ENCODE measurements around the gene MRGPRE.

MRGPRE gene

DNA sequence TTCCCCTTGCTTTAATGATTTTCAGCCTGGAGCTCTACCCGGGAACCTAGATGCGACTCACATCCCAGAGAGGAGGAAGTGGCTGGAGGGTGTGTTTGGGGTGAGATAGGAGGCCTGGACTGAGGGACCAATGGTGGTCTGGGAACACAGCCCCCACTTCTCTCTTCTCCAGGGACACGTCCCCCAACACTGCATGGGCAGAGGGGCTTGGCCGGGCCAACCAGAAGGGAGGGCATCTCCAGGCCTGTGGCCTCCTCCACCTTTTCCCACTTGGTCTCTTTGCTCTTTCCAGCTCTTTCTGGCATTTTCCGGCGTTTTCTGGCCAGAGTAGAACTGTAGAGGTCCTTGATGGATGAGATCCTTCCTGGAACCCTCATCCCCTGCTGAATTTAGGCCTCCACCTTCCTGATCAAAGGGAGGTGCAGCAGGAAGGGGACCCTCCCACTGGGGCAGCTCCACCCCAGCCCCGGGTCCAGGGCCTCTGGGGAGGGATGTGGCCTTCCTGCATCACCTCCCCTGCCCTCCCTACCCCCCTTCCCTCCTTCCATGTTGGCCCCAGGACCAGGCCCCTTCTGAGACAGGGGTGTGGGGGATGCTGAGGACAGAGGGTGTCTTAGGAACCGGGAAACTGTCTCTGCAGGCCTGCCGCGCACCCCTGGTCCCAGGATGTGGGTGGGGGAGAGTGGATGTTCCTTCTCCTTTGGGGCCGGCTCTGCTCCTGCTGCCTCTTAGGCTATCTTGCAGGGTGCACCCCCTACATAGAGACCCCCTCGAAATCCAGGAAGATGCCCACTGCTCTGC, 38.0 kb downstream of the MRGPRE start:
- H3K27me3 ChIP-seq (ENCODE audit: insufficient read depth, poor library complexity, severe bottlenecking) = peaks cover 2% of the 10 kb centered on the region
- no peak for TF ChIP-seq SPI1 (IDR thresholded peaks at IDR 0.05; ENCODE audit: borderline replicate concordance, low read depth)
- TF ChIP-seq POLR2AphosphoS5 (IDR thresholded peaks at IDR 0.05; ENCODE audit: low read depth) = no peak
- TF ChIP-seq, protein P1, sequence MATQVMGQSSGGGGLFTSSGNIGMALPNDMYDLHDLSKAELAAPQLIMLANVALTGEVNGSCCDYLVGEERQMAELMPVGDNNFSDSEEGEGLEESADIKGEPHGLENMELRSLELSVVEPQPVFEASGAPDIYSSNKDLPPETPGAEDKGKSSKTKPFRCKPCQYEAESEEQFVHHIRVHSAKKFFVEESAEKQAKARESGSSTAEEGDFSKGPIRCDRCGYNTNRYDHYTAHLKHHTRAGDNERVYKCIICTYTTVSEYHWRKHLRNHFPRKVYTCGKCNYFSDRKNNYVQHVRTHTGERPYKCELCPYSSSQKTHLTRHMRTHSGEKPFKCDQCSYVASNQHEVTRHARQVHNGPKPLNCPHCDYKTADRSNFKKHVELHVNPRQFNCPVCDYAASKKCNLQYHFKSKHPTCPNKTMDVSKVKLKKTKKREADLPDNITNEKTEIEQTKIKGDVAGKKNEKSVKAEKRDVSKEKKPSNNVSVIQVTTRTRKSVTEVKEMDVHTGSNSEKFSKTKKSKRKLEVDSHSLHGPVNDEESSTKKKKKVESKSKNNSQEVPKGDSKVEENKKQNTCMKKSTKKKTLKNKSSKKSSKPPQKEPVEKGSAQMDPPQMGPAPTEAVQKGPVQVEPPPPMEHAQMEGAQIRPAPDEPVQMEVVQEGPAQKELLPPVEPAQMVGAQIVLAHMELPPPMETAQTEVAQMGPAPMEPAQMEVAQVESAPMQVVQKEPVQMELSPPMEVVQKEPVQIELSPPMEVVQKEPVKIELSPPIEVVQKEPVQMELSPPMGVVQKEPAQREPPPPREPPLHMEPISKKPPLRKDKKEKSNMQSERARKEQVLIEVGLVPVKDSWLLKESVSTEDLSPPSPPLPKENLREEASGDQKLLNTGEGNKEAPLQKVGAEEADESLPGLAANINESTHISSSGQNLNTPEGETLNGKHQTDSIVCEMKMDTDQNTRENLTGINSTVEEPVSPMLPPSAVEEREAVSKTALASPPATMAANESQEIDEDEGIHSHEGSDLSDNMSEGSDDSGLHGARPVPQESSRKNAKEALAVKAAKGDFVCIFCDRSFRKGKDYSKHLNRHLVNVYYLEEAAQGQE (IDR thresholded peaks at IDR 0.05; ENCODE audit: insufficient replicate concordance, low read depth) = no peak
- TF ChIP-seq, protein P2, sequence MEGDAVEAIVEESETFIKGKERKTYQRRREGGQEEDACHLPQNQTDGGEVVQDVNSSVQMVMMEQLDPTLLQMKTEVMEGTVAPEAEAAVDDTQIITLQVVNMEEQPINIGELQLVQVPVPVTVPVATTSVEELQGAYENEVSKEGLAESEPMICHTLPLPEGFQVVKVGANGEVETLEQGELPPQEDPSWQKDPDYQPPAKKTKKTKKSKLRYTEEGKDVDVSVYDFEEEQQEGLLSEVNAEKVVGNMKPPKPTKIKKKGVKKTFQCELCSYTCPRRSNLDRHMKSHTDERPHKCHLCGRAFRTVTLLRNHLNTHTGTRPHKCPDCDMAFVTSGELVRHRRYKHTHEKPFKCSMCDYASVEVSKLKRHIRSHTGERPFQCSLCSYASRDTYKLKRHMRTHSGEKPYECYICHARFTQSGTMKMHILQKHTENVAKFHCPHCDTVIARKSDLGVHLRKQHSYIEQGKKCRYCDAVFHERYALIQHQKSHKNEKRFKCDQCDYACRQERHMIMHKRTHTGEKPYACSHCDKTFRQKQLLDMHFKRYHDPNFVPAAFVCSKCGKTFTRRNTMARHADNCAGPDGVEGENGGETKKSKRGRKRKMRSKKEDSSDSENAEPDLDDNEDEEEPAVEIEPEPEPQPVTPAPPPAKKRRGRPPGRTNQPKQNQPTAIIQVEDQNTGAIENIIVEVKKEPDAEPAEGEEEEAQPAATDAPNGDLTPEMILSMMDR (IDR thresholded peaks at IDR 0.05; ENCODE audit: insufficient read depth, low read length) = no peak
- no peak for TF ChIP-seq GABPA (IDR thresholded peaks at IDR 0.05; ENCODE audit: low read depth)

DNA sequence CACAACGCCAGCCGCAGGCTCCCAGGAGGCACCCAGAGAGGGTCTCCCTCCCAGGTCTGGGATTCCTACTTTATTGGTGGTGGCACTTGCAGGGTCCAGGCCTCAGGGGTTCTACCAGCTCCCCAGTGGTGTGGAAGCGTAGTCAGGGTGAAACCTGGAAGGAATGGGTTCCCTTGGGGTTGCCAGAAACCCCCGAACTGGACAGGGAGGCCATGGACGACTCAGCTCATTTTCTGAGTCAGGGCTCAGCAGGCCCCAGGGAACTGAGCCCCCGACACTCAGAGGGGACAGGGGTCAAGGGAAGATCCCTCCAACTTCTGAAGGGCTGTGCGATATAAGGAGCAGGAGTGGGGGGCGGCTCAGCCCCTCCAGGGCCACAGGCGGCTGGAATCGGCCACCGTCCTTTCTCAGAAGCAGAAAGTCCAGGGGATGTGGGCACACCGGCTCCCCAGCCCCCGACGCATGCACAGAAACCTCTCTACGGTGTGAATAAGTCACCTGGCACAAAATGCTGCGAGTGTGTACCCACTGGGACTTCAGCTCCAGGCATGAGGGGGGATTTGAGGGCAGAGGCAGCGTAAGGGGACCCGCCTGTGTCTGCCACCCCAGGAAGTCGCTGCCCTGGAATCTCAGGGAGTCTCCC, 38.7 kb downstream of the MRGPRE start:
- no peaks in the 10 kb centered on the region for H3K27me3 ChIP-seq (ENCODE audit: insufficient read depth, poor library complexity, severe bottlenecking)
- H3K27ac ChIP-seq (replicated peaks) = no peak overlapping the region
- no peak for DNase-seq (ENCODE audit: low read depth in 1 of 2, low spot score in 1 of 2)
- no peak overlapping the region for H3K4me3 ChIP-seq (replicated peaks; ENCODE audit: insufficient read depth, low read length)
- TF ChIP-seq POLR2AphosphoS5 (IDR thresholded peaks at IDR 0.05; ENCODE audit: low read depth) = no peak
- no peak for TF ChIP-seq SPI1 (IDR thresholded peaks at IDR 0.05; ENCODE audit: borderline replicate concordance, low read depth)
- TF ChIP-seq, protein P1 (IDR thresholded peaks at IDR 0.05; ENCODE audit: insufficient replicate concordance, low read depth) = no peak
- TF ChIP-seq, protein P2 (IDR thresholded peaks at IDR 0.05; ENCODE audit: insufficient read depth, low read length) = no peak
- TF ChIP-seq GABPA (IDR thresholded peaks at IDR 0.05; ENCODE audit: low read depth) = no peak

More for the DNA sequence above, 38.0 kb downstream of the MRGPRE start:
- H3K4me3 ChIP-seq (replicated peaks; ENCODE audit: insufficient read depth, low read length) = no peak overlapping the region
- DNase-seq (ENCODE audit: low read depth in 1 of 2, low spot score in 1 of 2) = no peak
- H3K27ac ChIP-seq (replicated peaks) = no peak overlapping the region

DNA sequence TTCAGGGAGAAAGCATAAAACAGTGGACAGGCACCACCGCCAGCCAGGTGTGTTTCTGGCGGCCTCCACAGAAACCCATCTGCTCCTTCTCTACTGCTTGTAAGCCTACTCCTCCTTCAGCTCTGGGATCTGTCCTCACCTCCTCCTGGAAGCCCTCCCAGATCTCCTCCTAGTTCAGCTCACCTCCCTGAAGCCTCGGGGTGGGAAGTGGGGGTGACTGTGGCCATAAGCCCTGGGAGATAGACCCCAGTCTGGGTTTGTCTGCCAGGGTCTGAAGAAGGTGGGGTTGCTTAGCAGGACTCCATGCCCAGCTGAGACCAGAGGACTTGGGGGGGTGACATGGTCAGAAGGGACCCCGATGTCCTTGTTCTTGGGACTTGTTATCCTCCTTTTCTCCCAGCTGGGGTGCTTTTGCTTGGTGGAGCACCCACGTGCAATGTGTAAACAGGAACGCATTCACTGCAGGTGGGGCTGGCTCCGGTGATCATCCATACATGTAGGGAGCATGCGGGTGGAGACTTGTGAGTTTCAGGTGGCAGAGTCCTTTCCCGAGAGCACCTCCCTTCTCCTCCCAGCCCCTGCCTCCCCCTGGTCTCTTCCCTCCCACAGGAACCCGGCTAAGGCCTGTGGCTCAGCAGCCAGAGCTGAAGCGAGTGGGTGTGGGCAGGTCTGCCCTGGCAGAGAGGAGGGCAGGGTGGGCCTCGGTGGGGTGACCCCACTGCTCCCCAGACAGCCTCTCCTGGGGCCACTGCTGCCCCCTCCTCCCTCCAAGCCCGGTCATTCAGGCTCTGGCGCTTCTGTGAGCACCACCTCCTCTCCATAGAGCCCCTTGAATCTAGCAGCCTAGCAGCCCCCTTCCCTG, 39.5 kb downstream of the MRGPRE start:
- H3K27me3 ChIP-seq (ENCODE audit: insufficient read depth, poor library complexity, severe bottlenecking) = no peaks in the 10 kb centered on the region
- no peak overlapping the region for H3K27ac ChIP-seq (replicated peaks)
- no peak overlapping the region for H3K4me3 ChIP-seq (replicated peaks; ENCODE audit: insufficient read depth, low read length)
- no peak for DNase-seq (ENCODE audit: low read depth in 1 of 2, low spot score in 1 of 2)
- TF ChIP-seq POLR2AphosphoS5 (IDR thresholded peaks at IDR 0.05; ENCODE audit: low read depth) (no peak), GABPA (IDR thresholded peaks at IDR 0.05; ENCODE audit: low read depth) (no peak), SPI1 (IDR thresholded peaks at IDR 0.05; ENCODE audit: borderline replicate concordance, low read depth) (no peak)
- TF ChIP-seq, protein P1 (IDR thresholded peaks at IDR 0.05; ENCODE audit: insufficient replicate concordance, low read depth) = no peak
- TF ChIP-seq, protein P2 (IDR thresholded peaks at IDR 0.05; ENCODE audit: insufficient read depth, low read length) = no peak
